ENCODE results near the gene SLC25A38. TPM values are rescaled to one million over a fixed set of nuclear protein-coding genes. Genes with fewer than 3 reads are reported as not detected.

Gene SLC25A38
- total RNA-seq, 2 donors from 2014 or later, result 17.5 to 28.8 TPM

DNA sequence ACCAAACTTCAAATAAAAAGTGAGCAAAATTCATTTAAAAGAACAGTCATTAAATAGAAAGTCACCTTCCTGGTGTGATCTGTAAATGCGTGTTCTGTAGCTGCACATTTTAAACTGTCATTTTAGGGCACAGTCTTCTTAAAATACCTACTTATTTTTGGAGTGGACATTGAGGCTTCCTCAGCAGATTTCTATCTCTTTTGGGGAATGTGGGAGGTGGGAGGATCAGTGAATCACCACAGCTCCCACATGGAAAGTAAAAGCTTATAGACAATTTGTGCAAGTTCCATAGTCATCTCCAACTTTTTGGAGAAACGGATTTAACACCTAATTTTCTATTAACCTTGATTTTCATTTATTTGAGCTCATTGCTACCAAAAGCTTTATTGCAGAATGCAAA lies 63.3 kb downstream of the SLC25A38 start:
- Histone ChIP-seq H3K27me3 (no peaks in the 10 kb centered on the region), H3K4me1 (peaks cover 8% of the 10 kb centered on the region), H3K27ac (no peak overlapping the region), H3K9me3 (no peaks in the 10 kb centered on the region), H3K4me3 (no peak overlapping the region), H3K36me3 (replicated peaks in 1 of 2; ENCODE audit: insufficient read depth in 1 of 2, low read depth in 2 of 2) (no peaks in the 10 kb centered on the region)
- TF ChIP-seq POLR2A (IDR thresholded peaks at IDR 0.05) (no peak), CTCF (IDR thresholded peaks at IDR 0.05) (no peak)
- DNase-seq (no peak), ATAC-seq (no peak)
- WGBS, 2 donors, result 83 to 87% methylated on average over 2 of the region's 2 CpGs
- intact Hi-C loops (cut with DNase I), result no loop called here

Small RNA genes lying within 50 kb of the gene (small RNA-seq; reads per million reads assigned to genes)
- not detected for gene SNORA6
- not detected for gene SNORA62

Other genes starting within 250 kb of the SLC25A38 start
- 10 to 100 TPM; 18.4 to 39.6 TPM for gene CSRNP1, start 229.8 kb upstream of the SLC25A38 start, total RNA-seq
- gene XIRP1, start 190.8 kb upstream of the SLC25A38 start, total RNA-seq, result not detected
- gene CX3CR1, start 103.3 kb upstream of the SLC25A38 start, total RNA-seq, result 1 to 10 TPM in 1 of 2 donors, not detected in 1; 1.3 TPM
- not detected for gene CCR8, start 53.7 kb upstream of the SLC25A38 start, total RNA-seq
- gene RPSA, start 23.4 kb downstream of the SLC25A38 start, total RNA-seq, result 100 to 1,000 TPM; 555 to 696 TPM
- gene MOBP, start 84.3 kb downstream of the SLC25A38 start, total RNA-seq, result not detected